GM21529 (cell line): ENCODE measurements around the gene DHTKD1.
"Not testable (repeated sequence)": the region's sequence is repeated elsewhere in the genome, so short reads cannot be mapped to it uniquely, and the experiment has no call there.

Source experiments
- ATAC-seq: cut with Tn5 transposase; IDR thresholded peaks from one replicate; pipeline ENCODE4 v1.9.1; 2021; ENCODE audit not compliant: unreplicated experiment

DHTKD1 gene

DNA sequence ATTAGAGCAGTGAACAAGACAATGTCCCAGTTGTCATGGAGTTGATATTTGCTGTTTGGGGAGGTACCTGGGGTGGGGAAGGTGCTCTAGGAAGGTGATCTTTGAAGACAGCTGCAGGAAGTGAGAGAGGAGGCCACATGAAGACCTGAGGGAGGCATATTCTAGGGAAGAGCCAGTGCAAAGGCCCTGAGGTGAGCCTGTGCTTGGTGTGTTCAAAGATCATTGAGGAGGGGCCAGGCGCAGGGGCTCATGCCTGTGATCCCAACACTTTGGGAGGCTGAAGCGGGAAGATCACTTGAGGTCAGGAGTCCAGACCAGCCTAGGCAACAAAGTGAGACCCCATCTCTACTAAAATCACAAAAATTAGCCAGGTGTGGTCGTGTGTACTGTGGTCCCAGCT is 75.8 kb downstream of the DHTKD1 start:
- ATAC-seq = no peak

- no peak for ATAC-seq
Observed at GRCh38 chr10:12150163-12150562, 81.4 kb downstream of the DHTKD1 start.

- no peak for ATAC-seq
Observed at GRCh38 chr10:12154516-12154915, 85.8 kb downstream of the DHTKD1 start.

DNA sequence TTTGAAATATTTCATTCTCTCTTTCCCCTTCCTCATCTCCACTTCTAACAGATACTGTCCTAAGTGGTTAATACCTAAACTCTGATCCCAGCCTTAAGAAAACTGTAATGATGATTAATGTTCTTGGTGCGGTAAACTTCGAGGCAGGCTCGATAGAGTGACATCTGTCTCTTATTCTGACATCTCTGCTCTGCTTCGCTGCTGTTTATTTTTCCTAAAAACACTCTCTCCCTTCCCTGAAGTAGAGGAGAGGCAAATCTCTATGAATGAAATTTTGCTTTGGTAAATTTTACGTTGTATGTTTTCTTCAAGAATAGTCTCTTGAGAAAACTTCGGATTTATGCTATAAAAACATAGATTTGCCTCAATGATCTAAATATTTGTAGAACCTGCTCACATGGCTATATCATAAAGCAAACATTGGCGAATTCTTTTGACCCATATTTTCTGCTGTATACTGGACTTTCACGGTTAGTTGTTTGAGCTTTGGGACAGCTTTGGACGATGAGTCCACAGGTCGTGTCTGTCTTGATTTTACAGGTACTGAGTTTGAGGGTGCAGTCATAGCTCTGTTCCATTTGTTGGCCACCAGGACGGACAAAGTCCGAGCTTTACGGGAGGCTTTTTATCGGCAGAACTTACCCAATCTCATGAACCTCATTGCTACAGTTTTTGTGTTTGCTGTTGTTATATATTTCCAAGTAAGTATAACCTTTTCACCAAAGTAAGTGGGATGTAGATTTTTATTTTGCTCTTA is 87.8 kb downstream of the DHTKD1 start:
- no peak for ATAC-seq

DNA sequence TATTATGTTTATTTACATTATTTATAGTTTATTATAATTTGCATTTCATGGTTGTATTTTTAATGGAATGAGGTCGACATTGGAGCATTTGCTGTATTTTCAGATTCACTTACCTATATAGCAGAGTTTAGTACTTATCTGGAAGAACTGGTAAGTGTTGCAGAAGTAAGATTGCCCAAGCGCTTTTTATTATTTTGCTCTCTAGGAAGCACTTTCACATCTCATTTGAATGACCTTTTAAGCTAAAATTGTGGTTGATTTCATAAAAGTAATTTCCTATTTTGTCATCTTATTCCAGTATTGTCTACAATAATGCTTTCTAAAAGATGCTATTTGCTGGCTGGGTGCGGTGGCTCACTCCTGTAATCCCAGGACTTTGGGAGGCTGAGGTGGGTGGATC is 89.4 kb downstream of the DHTKD1 start:
- ATAC-seq = no peak

GRCh38 chr10:12160664-12161063 is 91.9 kb downstream of the DHTKD1 start:
- ATAC-seq = no peak

DNA sequence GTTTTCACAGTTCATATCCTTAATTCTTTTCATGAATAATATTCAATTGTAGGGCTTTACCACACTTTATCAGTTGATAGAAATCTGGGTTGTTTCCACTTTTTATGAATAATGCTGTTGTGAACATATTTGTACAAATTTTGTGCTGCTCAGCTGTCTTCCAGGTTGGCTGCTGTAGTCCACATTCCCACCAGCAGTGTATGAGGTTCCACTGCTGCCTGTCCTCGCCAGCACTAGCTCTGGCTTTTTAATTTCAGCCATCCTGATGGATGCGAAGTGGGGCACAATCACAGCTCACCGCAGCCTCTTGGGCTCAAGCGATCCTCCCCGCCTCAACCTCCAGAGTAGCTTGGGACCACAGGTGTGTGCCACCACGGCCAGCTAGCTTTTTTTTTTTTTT is 94.2 kb downstream of the DHTKD1 start:
- no peak for ATAC-seq

GRCh38 chr10:12164085-12164484 is 95.3 kb downstream of the DHTKD1 start:
- no peak for ATAC-seq

DNA sequence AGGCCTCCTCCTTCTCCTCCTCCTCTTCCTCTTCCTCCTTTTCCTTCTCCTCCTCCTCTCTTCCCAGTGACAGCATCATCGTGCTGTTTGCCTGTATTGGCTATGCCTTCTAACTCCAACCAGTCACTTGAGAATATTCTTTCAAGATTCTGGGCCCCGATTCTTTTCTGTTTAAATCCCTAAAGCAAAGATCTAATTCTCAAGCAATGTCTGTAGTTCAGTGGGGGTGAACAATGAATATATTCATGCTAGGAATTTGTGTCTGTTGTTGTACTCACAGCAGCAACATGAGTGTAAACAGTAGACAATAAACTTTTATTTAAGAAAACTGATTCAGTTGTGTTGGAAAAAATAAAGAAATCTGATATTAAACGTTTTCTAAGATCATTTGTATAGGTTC is 96.3 kb downstream of the DHTKD1 start:
- ATAC-seq = no peak

GRCh38 chr10:12165999-12166775 is 97.4 kb downstream of the DHTKD1 start:
- ATAC-seq = no peak

DNA sequence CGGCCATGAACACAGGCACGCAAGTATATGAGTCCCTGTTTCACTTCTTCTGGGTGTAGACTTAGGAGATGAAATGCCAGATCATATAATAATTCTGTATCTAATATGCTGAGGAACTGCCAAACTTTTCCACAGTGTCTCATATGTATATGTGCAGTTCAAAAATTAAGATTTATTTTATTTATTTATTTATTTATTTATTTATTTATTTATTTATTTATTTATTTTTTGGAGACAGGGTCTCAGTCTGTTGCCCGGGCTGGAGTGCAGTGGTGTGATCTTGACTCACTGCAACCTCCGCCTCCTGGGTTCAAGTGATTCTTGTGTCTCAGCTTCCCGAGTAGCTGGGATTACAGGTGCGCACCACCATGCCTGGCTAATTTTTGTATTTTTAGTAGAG is 102.8 kb downstream of the DHTKD1 start:
- not testable (repeated sequence) for ATAC-seq
